Common myeloid progenitor, CD34-positive (primary cell): ENCODE measurements around the gene FKBP15.
"Not testable (repeated sequence)": the region's sequence is repeated elsewhere in the genome, so short reads cannot be mapped to it uniquely, and the experiment has no call there.

Experiments
- CTCF ChIA-PET: fragments of 350-600 bp; sonication (Branson Sonifier 250); formaldehyde crosslinking; loops from one replicate; lab custom pipeline; 2021; ENCODE audit warnings: antibody characterized with exemption; lab: Charles Lee
- POLR2A ChIA-PET: fragments of 350-600 bp; sonication (Branson Sonifier 250); formaldehyde crosslinking; loops from one replicate; lab custom pipeline; 2021; ENCODE audit warnings: antibody characterized with exemption; lab: Charles Lee
- DNase-seq, 3 donors: peaks; one replicate each; pipeline versions ENCODE4 v3.0.0 to v3.0.0-alpha.2; 2013
- H3K27ac ChIP-seq, 2 experiments: 1 replicate in 1 of 2; 2 replicates in 1 of 2; pipeline ENCODE4 v1.7.0; 2013; ENCODE audit warnings: inconsistent platforms in 2 of 2, low read length in 2 of 2, mild to moderate bottlenecking in 2 of 2, low read depth in 1 of 2, moderate library complexity in 1 of 2; ENCODE audit not compliant: severe bottlenecking in 2 of 2, insufficient read depth in 1 of 2, poor library complexity in 1 of 2
- H3K27me3 ChIP-seq, 5 experiments: replicated peaks in 2 of 5; 1 replicate in 3 of 5; 2 replicates in 2 of 5; pipeline versions ENCODE4 v1.6.1 to v1.7.0; 2013; ENCODE audit warnings: low read length in 4 of 5, mild to moderate bottlenecking in 2 of 5, moderate library complexity in 2 of 5, inconsistent platforms in 1 of 5; ENCODE audit not compliant: insufficient read depth in 5 of 5, control insufficient read depth in 4 of 5
- H3K36me3 ChIP-seq, 4 experiments: 1 replicate in 2 of 4; 2 replicates in 2 of 4; pipeline versions ENCODE4 v1.6.1 to v1.7.0; 2013; ENCODE audit warnings: low read length in 3 of 4, control low read depth in 1 of 4, mild to moderate bottlenecking in 1 of 4; ENCODE audit not compliant: control insufficient read depth in 4 of 4, insufficient read depth in 4 of 4
- H3K4me1 ChIP-seq, 4 experiments: 1 replicate in 3 of 4; 2 replicates in 1 of 4; pipeline versions ENCODE4 v1.6.1 to v1.7.1; 2013; ENCODE audit warnings: low read length in 3 of 4, mild to moderate bottlenecking in 3 of 4, control low read depth in 1 of 4, inconsistent platforms in 1 of 4, moderate library complexity in 1 of 4; ENCODE audit not compliant: control insufficient read depth in 4 of 4, insufficient read depth in 4 of 4; ENCODE audit errors: control extremely low read depth in 1 of 4
- H3K4me3 ChIP-seq, 7 experiments: 1 replicate in 4 of 7; 2 replicates in 3 of 7; pipeline versions ENCODE4 v1.5.1 to v1.7.0; 2013; ENCODE audit warnings: mild to moderate bottlenecking in 7 of 7, low read length in 6 of 7, moderate library complexity in 6 of 7, inconsistent platforms in 2 of 7, low read depth in 2 of 7, control low read depth in 1 of 7; ENCODE audit not compliant: insufficient read depth in 4 of 7, control insufficient read depth in 1 of 7; ENCODE audit errors: extremely low read depth in 1 of 7
- H3K9me3 ChIP-seq, 5 experiments: 1 replicate in 4 of 5; 2 replicates in 1 of 5; pipeline versions ENCODE4 v1.6.1 to v1.7.1; 2013; ENCODE audit warnings: low read length in 4 of 5, mild to moderate bottlenecking in 2 of 5, inconsistent platforms in 1 of 5, low read depth in 1 of 5, moderate library complexity in 1 of 5; ENCODE audit not compliant: control insufficient read depth in 4 of 5, insufficient read depth in 2 of 5; ENCODE audit errors: control extremely low read depth in 1 of 5
- WGBS: methylation state at CpG from one replicate; pipeline ENCODE4 v1.1.5; 2013; ENCODE audit not compliant: insufficient coverage; 5-methylcytosine and 5-hydroxymethylcytosine counted together

FKBP15 gene

DNA sequence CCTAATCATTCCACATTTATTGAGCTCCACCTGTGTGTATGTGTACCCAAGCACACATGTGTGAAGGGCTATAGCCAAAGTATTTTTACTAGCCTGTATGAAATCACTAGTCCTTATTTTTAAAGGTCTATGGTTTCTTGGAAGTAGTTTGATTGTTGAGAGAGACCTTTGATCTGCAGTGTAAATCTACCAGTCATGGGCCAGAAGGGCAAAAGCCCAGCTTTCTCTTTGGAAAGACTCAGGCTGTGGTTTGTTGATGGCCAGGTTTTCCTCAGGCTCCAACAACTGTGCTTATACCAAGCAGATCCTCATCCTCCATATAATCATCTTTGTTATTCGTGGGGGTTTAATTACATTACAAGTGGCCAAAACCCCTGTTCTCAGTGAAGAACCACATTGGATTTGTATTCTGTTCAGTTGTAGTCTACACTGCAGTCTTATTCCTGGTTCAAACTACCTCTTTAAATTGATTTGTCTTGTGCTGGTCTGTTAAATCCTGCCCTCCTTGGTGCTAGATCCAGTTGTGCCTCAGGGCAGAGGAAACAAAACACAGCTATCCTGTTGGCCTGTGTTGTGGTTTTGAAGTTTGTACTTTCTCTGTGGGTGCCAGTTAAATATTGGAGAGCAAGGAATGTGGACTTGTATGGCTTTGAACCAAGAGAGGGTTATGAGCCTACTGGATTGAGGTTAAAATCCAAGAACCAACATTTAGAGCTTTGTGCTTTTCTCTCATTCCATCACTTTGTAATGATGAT lies 41.0 kb upstream of the FKBP15 start:
- DNase-seq = no peak
- Histone ChIP-seq H3K27ac (no peak overlapping the region), H3K27me3 (no peaks in the 10 kb centered on the region), H3K9me3 (no peaks in the 10 kb centered on the region), H3K4me1 (no peaks in the 10 kb centered on the region), H3K4me3 (no peak overlapping the region), H3K36me3 (peaks cover 0 to 24% (median 9%) of the 10 kb centered on the region in 4 experiments)
- ChIA-PET POLR2A (interaction anchor here (0.6 to 0.7 kb wide), 2 partner anchors 42 to 152 kb away, joined by 3 read pairs; no protein-coding TSS in a partner anchor), CTCF (interaction anchor here (0.8 to 1.7 kb wide), 2 partner anchors 10 to 41 kb away, joined by 3 to 5 read pairs; partner anchors contain the start of gene SLC31A1)
- WGBS = no CpG with 5 or more reads among the region's 1 CpG

DNA sequence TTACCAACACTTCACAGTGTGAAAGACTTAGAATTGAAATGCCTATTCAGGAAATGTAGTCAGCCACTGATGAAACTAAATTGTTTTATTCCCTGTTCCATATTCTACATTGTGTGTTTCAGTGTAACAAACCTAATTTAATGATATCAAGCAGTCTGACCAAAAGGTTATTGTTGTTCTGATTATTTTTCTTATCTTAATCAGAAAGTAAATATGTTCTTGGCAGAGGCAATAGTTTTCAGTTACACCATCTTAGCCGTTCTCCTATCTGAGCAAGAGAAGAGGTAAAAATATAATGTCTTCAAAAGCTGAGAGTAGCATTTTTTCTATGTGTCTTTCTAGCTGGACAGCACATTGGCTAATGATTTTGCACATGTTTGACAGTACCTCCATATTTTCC lies 37.2 kb upstream of the FKBP15 start:
- H3K27me3 ChIP-seq = no peaks in the 10 kb centered on the region
- H3K4me3 ChIP-seq = no peak overlapping the region
- POLR2A ChIA-PET = no interaction called here
- CTCF ChIA-PET = interaction anchor here (1.3 to 1.5 kb wide), 2 partner anchors 9 to 12 kb away, joined by 3 read pairs; no protein-coding TSS in a partner anchor
- H3K9me3 ChIP-seq = no peaks in the 10 kb centered on the region
- no peak for DNase-seq
- peaks cover 0 to 24% (median 5%) of the 10 kb centered on the region in 4 experiments for H3K36me3 ChIP-seq
- 100% methylated on average over 1 of the region's 1 CpG for WGBS
- no peaks in the 10 kb centered on the region for H3K4me1 ChIP-seq
- no peak overlapping the region for H3K27ac ChIP-seq

DNA sequence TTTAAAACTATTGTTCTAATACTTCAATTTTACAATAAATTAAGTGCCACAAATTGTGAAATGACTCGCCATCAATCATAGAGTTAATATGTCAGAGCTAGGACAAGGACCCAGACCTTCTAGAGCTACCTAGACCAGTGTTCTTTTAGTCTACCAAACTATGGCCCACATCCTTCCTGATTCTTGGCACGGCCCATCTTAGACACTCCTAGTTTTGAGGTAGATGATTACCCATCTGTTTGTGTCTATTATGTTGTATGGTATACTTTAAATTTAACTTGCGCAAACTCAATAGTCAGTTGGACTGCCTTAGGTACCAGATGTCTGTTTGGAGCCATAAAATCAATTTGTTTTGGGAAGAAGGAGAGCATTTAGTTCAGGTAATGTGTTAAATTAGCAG lies 36.8 kb upstream of the FKBP15 start:
- POLR2A ChIA-PET = no interaction called here
- CTCF ChIA-PET = interaction anchor here (1.3 to 1.5 kb wide), 2 partner anchors 9 to 12 kb away, joined by 3 read pairs; no protein-coding TSS in a partner anchor

DNA sequence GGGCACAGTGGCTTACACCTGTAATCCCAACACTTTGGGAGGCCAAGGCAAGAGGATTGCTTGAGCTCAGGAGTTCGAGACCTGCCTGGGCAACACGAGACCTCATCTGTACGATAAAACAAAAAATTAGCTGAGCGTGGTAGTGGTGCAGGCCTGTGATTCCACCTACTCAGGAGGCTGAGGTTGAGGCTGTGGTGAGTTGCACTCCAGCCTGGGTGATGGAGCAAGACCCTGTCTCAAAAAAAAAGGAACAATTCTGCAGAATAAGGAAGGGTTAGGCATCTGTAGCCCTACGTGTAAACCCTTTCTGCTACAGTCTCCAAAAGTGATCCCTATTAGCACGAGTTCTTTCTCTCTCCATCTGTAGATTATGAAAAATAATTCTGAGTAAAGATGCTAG lies 34.4 kb upstream of the FKBP15 start:
- peak in 2 of 3 donors; percentile 8 to 11 for DNase-seq
- WGBS = 96% methylated on average over 4 of the region's 6 CpGs
- peaks cover 0 to 22% (median 5%) of the 10 kb centered on the region in 4 experiments for H3K36me3 ChIP-seq
- POLR2A ChIA-PET = no interaction called here
- no peaks in the 10 kb centered on the region for H3K4me1 ChIP-seq
- H3K27ac ChIP-seq = no peak overlapping the region
- H3K9me3 ChIP-seq = peaks cover 0 to 4% (median 3%) of the 10 kb centered on the region in 5 experiments
- H3K4me3 ChIP-seq = no peak overlapping the region
- H3K27me3 ChIP-seq = no peaks in the 10 kb centered on the region
- CTCF ChIA-PET = interaction anchor here (1.0 to 1.5 kb wide), 2 partner anchors 19 to 304 kb away, joined by 3 to 4 read pairs; no protein-coding TSS in a partner anchor

More for the DNA sequence above, 36.8 kb upstream of the FKBP15 start:
- H3K36me3 ChIP-seq = peaks cover 0 to 24% (median 5%) of the 10 kb centered on the region in 4 experiments
- no peak overlapping the region for H3K27ac ChIP-seq
- no peaks in the 10 kb centered on the region for H3K27me3 ChIP-seq
- no peak overlapping the region for H3K4me3 ChIP-seq
- no peaks in the 10 kb centered on the region for H3K9me3 ChIP-seq
- no peaks in the 10 kb centered on the region for H3K4me1 ChIP-seq
- 100% methylated on average over 1 of the region's 3 CpGs for WGBS
- DNase-seq = no peak

DNA sequence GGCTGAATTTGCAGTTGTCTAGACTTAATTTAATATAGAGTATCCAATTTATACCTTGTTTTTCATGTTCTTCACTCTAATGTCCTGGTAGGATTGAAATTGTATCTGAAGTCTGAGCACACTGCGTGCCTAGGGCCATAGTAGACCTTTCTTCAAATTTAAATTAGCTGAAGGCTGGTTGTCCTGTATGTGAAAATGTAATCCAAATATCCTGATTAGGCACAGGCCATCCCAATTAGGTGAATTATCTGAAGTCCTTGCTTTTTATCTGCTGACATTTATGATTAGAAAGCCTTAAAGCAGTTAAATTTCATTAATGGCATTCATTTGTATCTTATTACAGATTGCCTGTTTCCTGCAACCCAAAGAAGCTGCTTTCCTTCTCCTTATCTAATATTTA lies 33.9 kb upstream of the FKBP15 start:
- Histone ChIP-seq H3K4me1 (no peaks in the 10 kb centered on the region), H3K4me3 (no peak overlapping the region), H3K36me3 (peaks cover 0 to 17% (median 3%) of the 10 kb centered on the region in 4 experiments), H3K27ac (no peak overlapping the region), H3K9me3 (peaks cover 0 to 4% (median 3%) of the 10 kb centered on the region in 5 experiments), H3K27me3 (no peaks in the 10 kb centered on the region)
- DNase-seq = no peak
- 86% methylated on average over 1 of the region's 1 CpG for WGBS
- ChIA-PET CTCF (interaction anchor here (1.0 to 1.5 kb wide), 3 partner anchors 10 to 305 kb away, joined by 3 to 4 read pairs (median 4); no protein-coding TSS in a partner anchor), POLR2A (no interaction called here)

DNA sequence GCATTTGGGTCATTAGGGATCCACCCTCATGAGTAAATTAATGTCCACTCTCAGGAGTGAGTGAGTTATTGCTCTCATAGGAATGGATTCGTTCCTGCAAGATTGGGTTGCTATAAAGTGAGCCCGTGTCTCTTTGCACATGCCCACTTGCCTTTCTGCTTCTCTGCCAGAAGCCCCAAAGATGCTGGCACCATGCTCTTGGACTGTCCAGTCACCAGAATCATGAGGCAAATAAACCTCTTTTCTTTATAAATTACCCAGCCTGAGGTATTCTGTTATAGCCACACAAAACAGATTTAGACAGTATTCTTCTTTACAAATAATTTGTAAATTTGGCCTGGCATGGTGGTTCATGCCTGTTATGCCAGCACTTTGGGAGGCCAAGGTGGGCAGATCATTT lies 29.7 kb upstream of the FKBP15 start:
- H3K4me3 ChIP-seq = no peak overlapping the region
- no peaks in the 10 kb centered on the region for H3K4me1 ChIP-seq
- 100% methylated on average over 2 of the region's 2 CpGs for WGBS
- H3K36me3 ChIP-seq = no peaks in the 10 kb centered on the region
- H3K27ac ChIP-seq = no peak overlapping the region
- ChIA-PET POLR2A (no interaction called here), CTCF (no interaction called here)
- H3K9me3 ChIP-seq = peaks cover 0 to 4% (median 3%) of the 10 kb centered on the region in 5 experiments
- no peak for DNase-seq
- H3K27me3 ChIP-seq = no peaks in the 10 kb centered on the region

GRCh38 chr9:113249661-113250060 lies 28.6 kb upstream of the FKBP15 start:
- DNase-seq, POLR2A ChIA-PET: not testable (repeated sequence)
- CTCF ChIA-PET = interaction anchor here (0.6 to 1.6 kb wide), 2 partner anchors 8 to 18 kb away, joined by 3 read pairs; no protein-coding TSS in a partner anchor

More at GRCh38 chr9:113249661-113250060, 28.6 kb upstream of the FKBP15 start:
- not testable (repeated sequence) for H3K9me3 ChIP-seq, H3K27ac ChIP-seq, H3K27me3 ChIP-seq, H3K36me3 ChIP-seq, H3K4me3 ChIP-seq, H3K4me1 ChIP-seq
- WGBS = no CpG with 5 or more reads among the region's 2 CpGs
